HepG2 (cell line): Measurements from ENCODE around the gene PAQR5. TPM values are rescaled to one million over a fixed set of nuclear protein-coding genes. Genes with fewer than 3 reads are reported as not detected.

Source experiments
- ATAC-seq: fragments of 200-7000 bp; cut with Tn5 transposase; 3 replicates; pipeline ENCODE4 v1.9.1; 2020; ENCODE audit warnings: mild to moderate bottlenecking, moderate library complexity
- Bru-seq: library from RNA; stranded (reverse); fragments of 400-500 nt; gene quantifications from one replicate; lab custom pipeline; 2021; lab: Mats Ljungman, UMichigan
- BruChase-seq, 2 experiments: library from RNA; stranded (reverse); fragments of 400-500 nt; gene quantifications; one replicate each; lab custom pipeline; 2021; lab: Mats Ljungman, UMichigan
- BruUV-seq: library from RNA; stranded (reverse); fragments of 400-500 nt; replicated peaks from 2 replicates; lab custom pipeline; 2021; lab: Mats Ljungman, UMichigan
- CTCF ChIA-PET: fragments of 300-600 bp; formaldehyde crosslinking; extraction: SDS; loops from one replicate; lab custom pipeline; 2021; ENCODE audit warnings: low total read pairs, inconsistent platforms, low intra/inter-chr PET ratio; lab: Yijun Ruan, JAX
- POLR2A ChIA-PET: fragments of 350-600 bp; sonication (Branson Sonifier 250); formaldehyde crosslinking; loops from one replicate; lab custom pipeline; 2020; ENCODE audit warnings: antibody characterized with exemption, inconsistent platforms; lab: Yijun Ruan, JAX
- DNase-seq: peaks from one replicate; pipeline ENCODE4 v3.0.0-alpha.2; 2015; ENCODE audit warnings: low spot score
- FAIRE-seq: peaks from 3 replicates; lab custom pipeline; 2011; peaks lifted over from hg19 to GRCh38; lab: Jason Lieb, UNC
- H2AFZ ChIP-seq: one replicate; pipeline ENCODE4 v1.6.1; 2011; ENCODE audit warnings: low read length, inconsistent platforms
- H3K27ac ChIP-seq: fragments of 300-600 bp; 3 replicates; pipeline ENCODE4 v1.8.0; 2011; ENCODE audit warnings: mixed run types, mild to moderate bottlenecking, mixed read lengths, low read length, inconsistent platforms; ENCODE audit not compliant: insufficient read depth; ENCODE audit errors: extremely low read length
- H3K27me3 ChIP-seq, 2 experiments: fragments of 200-600 bp in 1 of 2; 2 replicates in 1 of 2; 3 replicates in 1 of 2; pipeline versions ENCODE4 v1.6.0 to v1.8.0; 2011; ENCODE audit warnings: low read length in 2 of 2, mild to moderate bottlenecking in 2 of 2, moderate library complexity in 2 of 2, inconsistent platforms in 1 of 2; ENCODE audit not compliant: insufficient read depth in 2 of 2, control insufficient read depth in 1 of 2
- H3K36me3 ChIP-seq, 2 experiments: fragments of 200-600 bp in 1 of 2; replicated peaks in 1 of 2; 2 replicates in 1 of 2; 3 replicates in 1 of 2; pipeline versions ENCODE4 v1.5.1 to v1.8.0; 2011; ENCODE audit warnings: low read length in 2 of 2, inconsistent platforms in 1 of 2; ENCODE audit not compliant: insufficient read depth in 2 of 2, control insufficient read depth in 1 of 2
- H3K4me1 ChIP-seq: 2 replicates; pipeline ENCODE4 v1.5.1; 2012; ENCODE audit warnings: low read length, inconsistent platforms; ENCODE audit not compliant: insufficient read depth
- H3K4me2 ChIP-seq: 2 replicates; pipeline ENCODE4 v1.6.0; 2011; ENCODE audit warnings: low read depth, low read length, inconsistent platforms
- H3K4me3 ChIP-seq, 3 experiments: fragments of 200-600 bp in 1 of 3; sonication (generic), shearing (Covaris generic) in 1 of 3; replicated peaks in 1 of 3; 2 replicates each; pipeline ENCODE4 v1.5.1; 2011 to 2016; ENCODE audit warnings: low read length in 3 of 3, inconsistent platforms in 2 of 3, low read depth in 2 of 3, mild to moderate bottlenecking in 2 of 3, control low read depth in 1 of 3, mixed read lengths in 1 of 3; ENCODE audit not compliant: insufficient read depth in 1 of 3
- H3K79me2 ChIP-seq: one replicate; pipeline ENCODE4 v1.6.1; 2011; ENCODE audit warnings: low read length, inconsistent platforms; ENCODE audit not compliant: insufficient read depth
- H3K9ac ChIP-seq: 2 replicates; pipeline ENCODE4 v1.6.0; 2011; ENCODE audit warnings: mild to moderate bottlenecking, low read depth, low read length, inconsistent platforms; ENCODE audit not compliant: insufficient read depth
- H3K9me3 ChIP-seq: 2 replicates; pipeline ENCODE4 v1.5.1; 2012; ENCODE audit warnings: mild to moderate bottlenecking, low read length
- H4K20me1 ChIP-seq: 2 replicates; pipeline ENCODE4 v1.6.0; 2011; ENCODE audit warnings: inconsistent platforms, mild to moderate bottlenecking, low read length, moderate library complexity; ENCODE audit not compliant: insufficient read depth
- ATF7-NPFF ChIP-seq: sonication (generic); formaldehyde crosslinking; IDR thresholded peaks from 2 replicates; pipeline ENCODE4 v1.8.1; 2023; ENCODE audit warnings: mild to moderate bottlenecking, low read depth, missing genetic modification reagents, moderate library complexity
- BHLHE40 ChIP-seq: IDR thresholded peaks from 2 replicates; pipeline ENCODE4 v1.6.1; 2011; ENCODE audit warnings: low read length, improper control_type of control experiment
- HMG20A ChIP-seq: IDR thresholded peaks from 2 replicates; pipeline ENCODE4 v1.6.1; 2016; ENCODE audit warnings: borderline replicate concordance
- UBTF ChIP-seq: sonication (generic); formaldehyde crosslinking; IDR thresholded peaks from 2 replicates; pipeline ENCODE4 v1.4.0; 2020; ENCODE audit warnings: mild to moderate bottlenecking, missing genetic modification reagents
- ZFP1 ChIP-seq: IDR thresholded peaks from 2 replicates; pipeline ENCODE4 v1.6.1; 2016
- ZMAT3 ChIP-seq: sonication (generic); formaldehyde crosslinking; conservative IDR thresholded peaks from 2 replicates; pipeline ENCODE4 v1.7.0; 2021; ENCODE audit warnings: missing genetic modification reagents
- ZNF687 ChIP-seq: sonication (generic); formaldehyde crosslinking; IDR thresholded peaks from 2 replicates; pipeline ENCODE4 v1.5.1; 2020; ENCODE audit warnings: mild to moderate bottlenecking, missing genetic modification reagents, moderate library complexity
- WGBS: methylation state at CpG from one replicate; pipeline ENCODE4 v1.1.6; 2017; ENCODE audit warnings: low lambda C conversion rate; 5-methylcytosine and 5-hydroxymethylcytosine counted together
- in situ Hi-C: cut with HindIII; loops from 2 replicates; pipeline ENCODE4 v1.10.0; 2017; ENCODE audit warnings: low pct_unique_long_range_greater_than_20kb; ENCODE audit not compliant: extremely low pct_ligation_motif_present
- intact Hi-C: fragments of 100-400 bp; cut with micrococcal nuclease; formaldehyde crosslinking; loops from one replicate; pipeline ENCODE4 v1.10.0; 2022; ENCODE audit not compliant: unreplicated experiment
- long read RNA-seq, 2 experiments: library from RNA in 1 of 2; library from polyadenylated mRNA in 1 of 2; stranded (forward) in 1 of 2; unstranded in 1 of 2; transcript quantifications; one replicate each; pipeline ENCODE4 v2.0.0, GENCODE V29; 2019 to 2022
- polyA minus RNA-seq, 3 experiments: library from RNA; depleted of rRNA, polyadenylated mRNA; stranded (reverse); fragments of >200 nt; gene quantifications; 2 replicates each; pipeline ENCODE4 v1.2.3, GENCODE V29; 2011; ENCODE audit warnings: low replicate concordance in 1 of 3
- polyA plus RNA-seq, 8 experiments: library from polyadenylated mRNA; depleted of rRNA in 3 of 8; stranded (reverse) in 7 of 8; unstranded in 1 of 8; fragments of >200 nt; fragmentation: Illumina TruSeq in 4 of 8; extraction: Trizol in 4 of 8; gene quantifications; 2 replicates each; pipeline versions ENCODE4 v1.2.1 to v1.2.3, GENCODE V29; 2011 to 2016; ENCODE audit warnings: low read depth in 4 of 8, missing spikeins in 1 of 8, mixed read lengths in 1 of 8; ENCODE audit not compliant: insufficient read depth in 1 of 8
- total RNA-seq, 5 experiments: library from RNA; depleted of rRNA; stranded (reverse); fragments of >200 nt; fragmentation: Illumina TruSeq; extraction: Trizol; gene quantifications; 2 replicates each; pipeline ENCODE4 v1.2.3, GENCODE V29; 2016; ENCODE audit warnings: low read depth in 1 of 5

PAQR5 gene
- 0.11 and 0.53 TPM in 2 replicates for total RNA-seq (2016; rRNA removed; fragmentation: Illumina TruSeq; extraction: Trizol)
- 0.62 TPM in 1 of 2 replicates, not detected in the other for total RNA-seq (2016; cell fraction: cytosol; rRNA removed; fragmentation: Illumina TruSeq; extraction: Trizol; ENCODE audit: low read depth)
- 0.22 and 0.37 TPM in 2 replicates for total RNA-seq (2016; cell fraction: insoluble cytoplasmic fraction; rRNA removed; fragmentation: Illumina TruSeq; extraction: Trizol)
- total RNA-seq (2016; cell fraction: membrane; rRNA removed; fragmentation: Illumina TruSeq; extraction: Trizol), result 0.56 and 0.72 TPM in 2 replicates
- total RNA-seq (2016; cell fraction: nucleus; rRNA removed; fragmentation: Illumina TruSeq; extraction: Trizol), result 0.19 and 0.25 TPM in 2 replicates
- 1.3 and 1.4 TPM in 2 replicates for polyA plus RNA-seq (2011; rRNA removed)
- polyA plus RNA-seq (2011; cell fraction: cytosol; rRNA removed), result 1.4 and 2.3 TPM in 2 replicates
- polyA plus RNA-seq (2011; cell fraction: nucleus; rRNA removed), result 0.56 and 1.2 TPM in 2 replicates
- polyA plus RNA-seq (2012), result 0.72 and 3.1 TPM in 2 replicates
- 0.37 and 0.63 TPM in 2 replicates for polyA plus RNA-seq (2016; cell fraction: cytosol; fragmentation: Illumina TruSeq; extraction: Trizol; ENCODE audit: low read depth)
- 0.15 and 0.24 TPM in 2 replicates for polyA plus RNA-seq (2016; cell fraction: insoluble cytoplasmic fraction; fragmentation: Illumina TruSeq; extraction: Trizol; ENCODE audit: low read depth)
- 0.45 and 0.46 TPM in 2 replicates for polyA plus RNA-seq (2016; cell fraction: membrane; fragmentation: Illumina TruSeq; extraction: Trizol; ENCODE audit: low read depth)
- 0.29 and 0.81 TPM in 2 replicates for polyA plus RNA-seq (2016; cell fraction: nucleus; fragmentation: Illumina TruSeq; extraction: Trizol; ENCODE audit: insufficient read depth, low read depth)
- polyA minus RNA-seq (2011; rRNA and poly(A)+ RNA removed; ENCODE audit: low replicate concordance), result 13.5 and 247 TPM in 2 replicates
- polyA minus RNA-seq (2011; cell fraction: cytosol; rRNA and poly(A)+ RNA removed), result 0.97 and 2.9 TPM in 2 replicates
- polyA minus RNA-seq (2011; cell fraction: nucleus; rRNA and poly(A)+ RNA removed), result 1.3 and 1.9 TPM in 2 replicates
- percentile 24 among the genes with signal in this experiment for Bru-seq, nascent RNA
- percentile 27 among the genes with signal in this experiment for BruChase-seq, experiment 1, labeled RNA remaining after a 6-hour chase
- percentile 24 among the genes with signal in this experiment for BruChase-seq, experiment 2, labeled RNA remaining after a 2-hour chase
- long read RNA-seq, experiment 1, result 0 reads
- long read RNA-seq, experiment 2, full-length matches to known transcripts, result 1 of 6 reads
- long read RNA-seq, experiment 2, partial matches to known transcripts, result 0 of 6 reads
- long read RNA-seq, experiment 2, other reads (novel, unspliced or antisense), result 5 of 6 reads

GRCh38 chr15:69298697-69299441 is at the start of gene PAQR5:
Gene PAQR5 (plus strand): TSS chr15:69298912. CDS start chr15:69360081, 61,169 bp downstream.
- DNase-seq, result no peak
- intact Hi-C loops, result no loop called here
- CTCF ChIA-PET, result no interaction called here
- POLR2A ChIA-PET, result no interaction called here
- BruUV-seq, result no TSS peak
- H3K9me3 ChIP-seq, result no peaks in the 10 kb centered on the region
- H3K4me2 ChIP-seq, result peak within 1 kb of the TSS; percentile 70
- peaks cover 9 to 65% of the 10 kb centered on the region in 2 experiments for H3K27me3 ChIP-seq
- in situ Hi-C loops, result no loop called here
- 12% methylated on average over 22 of the region's 74 CpGs for WGBS
- no peaks in the 10 kb centered on the region for H3K36me3 ChIP-seq
- H4K20me1 ChIP-seq, result peaks cover under 1% of the 10 kb centered on the region; the same call in 1 of the 2 replicates
- H3K4me3 ChIP-seq, result peak within 1 kb of the TSS; percentile 16 to 71 (median 46); a peak in 4 of 6 replicates
- H3K9ac ChIP-seq, result no peak within 1 kb of the TSS
- FAIRE-seq, result no peak
- no peak within 1 kb of the TSS for H2AFZ ChIP-seq
- ATAC-seq, result peak; percentile 57
- peaks cover 10% of the 10 kb centered on the region; the same call in 1 of the 2 replicates for H3K4me1 ChIP-seq
- no peak within 1 kb of the TSS for H3K27ac ChIP-seq
- no peaks in the 10 kb centered on the region for H3K79me2 ChIP-seq
- no peak for TF ChIP-seq ZFP1 (CRISPR knock-in tag)
- TF ChIP-seq HMG20A, result no peak
- 0 out of 2 replicates have a peak, but pooled peaks have one; percentile 33 for TF ChIP-seq ATF7-NPFF
- TF ChIP-seq ZMAT3 (CRISPR knock-in tag), result no peak
- TF ChIP-seq BHLHE40, result peak; percentile 62
- TF ChIP-seq ZNF687 (CRISPR knock-in tag), result peak; percentile 47
- peak; percentile 31; the same call in 1 of the 2 replicates for TF ChIP-seq UBTF (CRISPR knock-in tag)
